SW480 (cell line): ENCODE measurements around the gene ATXN7L2.
A peak's percentile ranks its signal among the peaks of the same experiment; 100 is the strongest.

Source experiments
- DNase-seq: peaks from one replicate; pipeline ENCODE4 v3.0.0-alpha.2; 2016; ENCODE audit warnings: low spot score

ATXN7L2 gene

DNA sequence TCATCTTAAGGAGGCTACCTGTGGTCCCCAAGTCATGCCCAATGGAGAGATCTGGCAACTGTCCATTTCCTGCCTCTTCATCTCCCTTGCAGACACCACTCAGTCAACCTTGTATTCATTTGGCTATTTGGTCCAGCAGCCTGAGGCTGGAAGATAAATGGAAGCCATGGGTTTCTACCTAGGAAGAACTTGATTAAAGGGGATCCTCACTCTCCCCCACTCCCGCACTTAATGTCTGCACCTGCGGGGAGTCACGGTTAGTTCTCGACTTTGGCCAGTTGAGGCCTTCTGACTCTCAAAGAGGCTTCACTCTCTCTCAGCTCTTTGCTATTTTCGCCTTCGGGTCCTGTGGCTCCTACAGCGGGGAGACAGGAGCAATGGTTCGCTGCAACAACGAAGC, 8.4 kb upstream of the ATXN7L2 start:
- no peak for DNase-seq

DNA sequence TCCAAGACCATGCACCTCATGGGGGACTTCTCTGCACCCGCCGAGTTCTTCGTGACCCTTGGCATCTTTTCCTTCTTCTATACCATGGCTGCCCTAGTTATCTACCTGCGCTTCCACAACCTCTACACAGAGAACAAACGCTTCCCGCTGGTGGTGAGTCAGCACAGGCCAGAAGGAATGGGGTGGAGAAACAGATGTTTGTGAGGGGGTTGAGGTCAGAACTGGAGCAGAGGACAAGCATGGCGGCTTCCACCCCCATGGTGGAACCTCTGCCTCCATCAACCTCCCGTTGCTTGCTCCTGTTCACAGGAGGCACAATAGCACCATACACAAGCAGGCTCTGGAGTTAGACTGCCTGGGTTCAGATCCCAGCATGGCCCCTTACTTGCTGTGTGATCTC, 6.9 kb upstream of the ATXN7L2 start:
- DNase-seq, result peak; percentile 17

GRCh38 chr1:109477821-109478220, 5.9 kb upstream of the ATXN7L2 start:
- DNase-seq, result no peak

GRCh38 chr1:109478806-109479205, 4.9 kb upstream of the ATXN7L2 start:
- peak; percentile 22 for DNase-seq

DNA sequence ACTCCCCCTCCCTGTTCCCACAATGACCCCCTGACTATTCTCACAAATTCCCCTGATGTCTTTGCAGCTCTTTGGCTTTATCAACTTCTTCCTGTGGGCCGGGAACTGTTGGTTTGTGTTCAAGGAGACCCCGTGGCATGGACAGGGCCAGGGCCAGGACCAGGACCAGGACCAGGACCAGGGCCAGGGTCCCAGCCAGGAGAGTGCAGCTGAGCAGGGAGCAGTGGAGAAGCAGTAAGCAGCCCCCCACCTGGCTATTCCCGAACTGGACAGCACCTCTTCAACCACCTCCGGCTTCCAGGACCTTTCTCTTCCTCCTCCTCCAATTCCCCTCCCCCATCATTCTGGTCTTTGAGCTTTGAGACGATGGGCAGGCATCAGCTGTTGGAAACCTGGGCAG, 4.4 kb upstream of the ATXN7L2 start:
- DNase-seq, result no peak

GRCh38 chr1:109479901-109480300, 3.8 kb upstream of the ATXN7L2 start:
- DNase-seq, result no peak

GRCh38 chr1:109481646-109482045, 2.1 kb upstream of the ATXN7L2 start:
- no peak for DNase-seq

GRCh38 chr1:109482242-109482641, 1.5 kb upstream of the ATXN7L2 start:
- no peak for DNase-seq

GRCh38 chr1:109482791-109483671, 674 bp upstream of the ATXN7L2 start:
- DNase-seq, result peak; percentile 24

DNA sequence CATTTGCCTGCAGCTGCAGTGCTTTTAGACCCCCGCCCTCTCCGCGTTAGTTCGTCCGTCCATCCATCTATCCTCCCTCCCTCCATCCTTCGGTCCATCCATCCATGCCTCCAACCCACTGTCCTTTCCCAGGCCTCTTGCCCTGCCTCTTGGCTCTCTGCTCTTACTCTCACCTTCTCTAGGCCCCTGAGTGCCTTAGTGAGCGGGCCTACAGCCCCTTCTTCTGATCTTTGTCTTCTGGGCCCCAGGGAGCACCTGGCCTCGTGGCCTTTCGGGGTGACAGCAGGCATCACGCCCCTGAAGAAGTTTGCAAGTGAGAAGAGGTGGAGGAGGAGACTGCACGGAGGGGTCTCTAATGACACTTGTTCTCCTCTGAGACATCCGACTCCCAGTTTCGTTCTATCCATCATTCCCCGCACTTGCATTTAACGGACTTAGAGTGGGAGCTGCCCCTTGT, 842 bp downstream of the ATXN7L2 start:
- DNase-seq, result no peak

DNA sequence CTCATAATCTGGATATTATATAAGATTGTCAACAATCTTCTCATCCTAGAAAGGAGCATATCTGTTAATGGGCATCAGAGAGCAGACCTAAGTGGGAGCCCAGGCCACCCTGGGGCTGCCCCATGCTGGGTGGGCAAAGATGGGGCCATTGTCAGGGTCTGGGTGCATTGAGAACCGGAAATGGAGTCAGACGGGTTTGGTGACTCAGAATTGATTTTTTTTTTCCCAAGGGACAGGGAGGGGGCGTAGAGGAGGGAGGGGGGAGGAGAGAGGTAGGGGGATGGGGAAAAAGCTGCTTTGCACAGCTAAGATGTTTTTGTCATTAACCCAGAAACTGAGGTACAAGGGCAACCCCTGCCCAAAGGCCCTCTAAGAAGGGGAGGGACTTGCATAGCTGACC, 1.3 kb downstream of the ATXN7L2 start:
- no peak for DNase-seq

- DNase-seq, result no peak
Measured at GRCh38 chr1:109487261-109487660, 3.6 kb downstream of the ATXN7L2 start.

GRCh38 chr1:109488201-109488600, 4.5 kb downstream of the ATXN7L2 start:
- no peak for DNase-seq

GRCh38 chr1:109488696-109489095, 5.0 kb downstream of the ATXN7L2 start:
- no peak for DNase-seq

- DNase-seq, result peak; percentile 38
Measured at GRCh38 chr1:109490029-109490933, 6.6 kb downstream of the ATXN7L2 start.

- DNase-seq, result no peak
Measured at GRCh38 chr1:109490934-109491302, 7.2 kb downstream of the ATXN7L2 start.

GRCh38 chr1:109491372-109491771, 7.7 kb downstream of the ATXN7L2 start:
- no peak for DNase-seq

GRCh38 chr1:109492779-109493178, 9.1 kb downstream of the ATXN7L2 start:
- DNase-seq, result no peak

- DNase-seq, result no peak
Measured at GRCh38 chr1:109493227-109493626, 9.5 kb downstream of the ATXN7L2 start.

GRCh38 chr1:109493805-109494539, 10.3 kb downstream of the ATXN7L2 start, which contains the start of gene CYB561D1:
TSS of gene CYB561D1 (plus strand) at chr1:109494094. CDS start at chr1:109494140, 46 bp downstream.
- DNase-seq, result peak; percentile 81

GRCh38 chr1:109495738-109496137, 12.0 kb downstream of the ATXN7L2 start:
- DNase-seq, result no peak
